Panc1 (cell line): Measurements from ENCODE around the gene DCBLD2. TPM values are rescaled to one million over a fixed set of nuclear protein-coding genes. Genes with fewer than 3 reads are reported as not detected.

Experiments
- ATAC-seq: fragments of 200-7000 bp; cut with Tn5 transposase; 2 replicates; pipeline ENCODE4 v1.9.1; 2020; ENCODE audit warnings: mild to moderate bottlenecking, moderate library complexity
- BruUV-seq: library from RNA; stranded (reverse); fragments of 400-500 nt; replicated peaks from 2 replicates; lab custom pipeline; 2021; lab: Mats Ljungman, UMichigan
- CTCF ChIA-PET: fragments of 300-600 bp; sonication (Branson Sonifier 250); formaldehyde crosslinking; loops from one replicate; lab custom pipeline; 2022; ENCODE audit warnings: antibody characterized with exemption; lab: Charles Lee
- POLR2A ChIA-PET: fragments of 300-600 bp; sonication (Branson Sonifier 250); formaldehyde crosslinking; loops from one replicate; lab custom pipeline; 2022; ENCODE audit warnings: antibody characterized with exemption; lab: Charles Lee
- DNase-seq: peaks from one replicate; pipeline ENCODE4 v3.0.0-alpha.2; 2010; ENCODE audit warnings: low read depth, low spot score
- H3K27ac ChIP-seq: 2 replicates; pipeline ENCODE4 v1.5.1; 2011; ENCODE audit warnings: mild to moderate bottlenecking, low read length, inconsistent platforms
- H3K27me3 ChIP-seq: fragments of 200-500 bp; sonication (Bioruptor generic); 2 replicates; pipeline ENCODE4 v1.6.0; 2014; ENCODE audit warnings: low read length, inconsistent platforms; ENCODE audit not compliant: control insufficient read depth, insufficient read depth
- H3K36me3 ChIP-seq: fragments of 200-500 bp; sonication (Bioruptor generic); 2 replicates; pipeline ENCODE4 v1.5.1; 2014; ENCODE audit warnings: inconsistent platforms, mild to moderate bottlenecking, low read length, moderate library complexity; ENCODE audit not compliant: control insufficient read depth, insufficient read depth
- H3K4me1 ChIP-seq: 2 replicates; pipeline ENCODE4 v1.5.1; 2011; ENCODE audit warnings: inconsistent platforms, mild to moderate bottlenecking, low read length, moderate library complexity; ENCODE audit not compliant: control insufficient read depth, insufficient read depth
- H3K4me3 ChIP-seq, 2 experiments: 2 replicates each; pipeline ENCODE4 v1.5.1; 2011 to 2012; ENCODE audit warnings: low read depth in 2 of 2, low read length in 2 of 2, mild to moderate bottlenecking in 2 of 2, inconsistent platforms in 1 of 2, moderate library complexity in 1 of 2
- H3K9me3 ChIP-seq: fragments of 200-500 bp; sonication (Bioruptor generic); 2 replicates; pipeline ENCODE4 v1.5.1; 2014; ENCODE audit warnings: low read depth, mild to moderate bottlenecking, inconsistent platforms, low read length, moderate library complexity; ENCODE audit not compliant: control insufficient read depth, insufficient read depth
- CTCF ChIP-seq: fragments of 450-650 bp; IDR thresholded peaks from 2 replicates; pipeline ENCODE4 v1.5.1; 2017; ENCODE audit warnings: mild to moderate bottlenecking
- POLR2AphosphoS5 ChIP-seq: IDR thresholded peaks from 2 replicates; pipeline ENCODE4 v1.6.1; 2012; ENCODE audit warnings: mild to moderate bottlenecking, low read depth, low read length, moderate library complexity
- REST ChIP-seq, 2 experiments: IDR thresholded peaks; 2 replicates each; pipeline ENCODE4 v1.6.1; 2011 to 2012; ENCODE audit warnings: low read depth in 2 of 2, control low read depth in 1 of 2, low read length in 1 of 2, mild to moderate bottlenecking in 1 of 2, moderate library complexity in 1 of 2; ENCODE audit not compliant: insufficient read depth in 1 of 2
- SIN3A ChIP-seq: IDR thresholded peaks from 2 replicates; pipeline ENCODE4 v1.6.1; 2012; ENCODE audit warnings: low read depth, mild to moderate bottlenecking, low read length, moderate library complexity, borderline replicate concordance; ENCODE audit not compliant: insufficient read depth
- TCF7L2 ChIP-seq: IDR thresholded peaks from 2 replicates; pipeline ENCODE4 v1.6.1; 2011; ENCODE audit warnings: mild to moderate bottlenecking, low read depth, low read length, inconsistent platforms
- in situ Hi-C: cut with HindIII; loops from 2 replicates; pipeline ENCODE4 v1.10.0; 2016; ENCODE audit warnings: low sequenced_read_pairs, low pct_unique_long_range_greater_than_20kb
- intact Hi-C: fragments of 100-400 bp; cut with micrococcal nuclease; formaldehyde crosslinking; loops from one replicate; pipeline ENCODE4 v1.10.0; 2022; ENCODE audit not compliant: unreplicated experiment
- total RNA-seq: library from RNA; stranded (reverse); gene quantifications from one replicate; pipeline ENCODE4 v1.2.1, GENCODE V29; 2021; ENCODE audit not compliant: unreplicated experiment

Gene DCBLD2
- total RNA-seq, 1 experiment from 2014 or later: 54.4 TPM

GRCh38 chr3:98829246-98829832 is 72.2 kb downstream of the DCBLD2 start:
- Histone ChIP-seq H3K4me1 (no peaks in the 10 kb centered on the region), H3K9me3 (no peaks in the 10 kb centered on the region), H3K36me3 (no peaks in the 10 kb centered on the region), H3K27me3 (no peaks in the 10 kb centered on the region), H3K27ac (no peak overlapping the region), H3K4me3 (no peak overlapping the region)
- in situ Hi-C loops: no loop called here
- DNase-seq (no peak), ATAC-seq (no peak)
- ChIA-PET POLR2A (no interaction called here), CTCF (no interaction called here)
- BruUV-seq: no TSS peak
- intact Hi-C loops: no loop called here
- TF ChIP-seq REST (IDR thresholded peaks at IDR 0.05; ENCODE audit: insufficient read depth in 1 of 2, low read depth in 2 of 2, low read length in 1 of 2) (no peak), TCF7L2 (no peak), SIN3A (no peak), POLR2AphosphoS5 (no peak), CTCF (no peak)

- ATAC-seq (no peak), DNase-seq (no peak)
- Histone ChIP-seq H3K27me3 (no peaks in the 10 kb centered on the region), H3K4me1 (no peaks in the 10 kb centered on the region), H3K4me3 (no peak overlapping the region), H3K36me3 (no peaks in the 10 kb centered on the region), H3K9me3 (no peaks in the 10 kb centered on the region), H3K27ac (no peak overlapping the region)
- BruUV-seq: no TSS peak
- ChIA-PET CTCF (interaction anchor here (0.7 kb wide), 1 partner anchor 57 kb away, joined by 3 read pairs; no protein-coding TSS in a partner anchor), POLR2A (no interaction called here)
- TF ChIP-seq TCF7L2 (peak; percentile 40; the same call in 1 of the 2 replicates), CTCF (no peak)
- intact Hi-C loops (no loop called here), in situ Hi-C loops (no loop called here)
These were observed 74.1 kb downstream of the DCBLD2 start for GRCh38 chr3:98827221-98827920.
